Measurements from ENCODE around the gene LRRC61.

The LRRC61 gene

DNA sequence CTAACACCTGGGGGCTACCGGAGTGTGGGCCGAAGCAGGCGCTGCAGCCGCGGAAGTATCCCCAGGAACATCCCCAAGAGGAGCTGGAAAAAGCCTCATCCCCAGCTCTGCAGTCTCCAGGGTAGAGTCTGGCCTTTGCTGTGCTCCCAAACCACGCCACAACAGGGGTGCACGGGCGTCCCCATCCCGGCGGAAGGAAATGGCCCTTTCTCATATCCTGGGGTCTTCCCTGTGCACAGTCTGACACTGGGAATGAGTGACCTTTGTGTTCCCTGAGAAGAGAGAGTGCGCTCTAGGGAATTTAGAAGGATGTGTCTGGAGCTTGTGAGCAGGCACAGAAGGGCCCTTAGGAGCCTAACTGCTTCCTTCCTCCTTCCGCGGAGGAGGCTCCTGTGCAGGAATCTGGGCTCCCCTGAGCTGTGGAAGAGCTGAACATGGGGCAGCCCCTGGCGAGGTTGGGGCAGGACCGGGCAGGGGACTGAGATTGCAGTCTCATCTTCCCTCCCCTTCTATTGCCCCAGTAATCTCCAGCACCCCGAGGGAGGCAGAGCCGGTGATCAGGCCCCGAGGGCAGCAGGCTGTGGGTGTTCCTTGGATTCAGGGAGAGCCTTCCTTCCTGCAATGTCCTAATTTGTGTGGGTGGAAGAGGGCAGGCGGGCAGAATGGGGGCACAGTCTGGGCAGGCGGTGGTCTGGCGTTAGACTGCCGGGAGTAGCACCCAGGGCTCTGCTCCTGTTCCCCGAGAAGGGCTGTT is 46.8 kb downstream of the LRRC61 start:
- no peak for DNase-seq (ENCODE audit: low read depth, low spot score)

DNA sequence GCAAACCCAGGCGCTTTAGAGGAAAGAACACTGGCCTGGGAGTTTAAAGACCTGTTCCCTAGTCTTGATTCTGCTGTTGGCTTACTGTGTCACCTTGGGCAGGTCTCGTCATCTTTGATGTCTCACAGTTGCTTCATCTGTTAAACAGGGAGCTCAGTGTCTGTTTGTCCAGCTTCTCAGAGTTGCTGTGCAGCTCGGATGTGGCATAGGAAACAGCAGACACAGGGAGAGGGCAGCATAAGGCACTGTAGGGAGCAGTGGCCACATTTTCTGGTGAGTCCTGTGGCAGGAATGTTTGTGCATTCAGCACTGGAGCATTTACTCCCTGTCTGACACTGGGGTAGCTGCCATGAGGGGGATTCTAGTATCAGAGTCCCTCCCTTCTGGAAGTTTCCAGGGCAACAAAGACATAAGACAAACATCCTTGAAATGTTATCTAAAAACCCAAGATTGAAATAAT is 47.5 kb downstream of the LRRC61 start:
- no peak for DNase-seq (ENCODE audit: low read depth, low spot score)

DNA sequence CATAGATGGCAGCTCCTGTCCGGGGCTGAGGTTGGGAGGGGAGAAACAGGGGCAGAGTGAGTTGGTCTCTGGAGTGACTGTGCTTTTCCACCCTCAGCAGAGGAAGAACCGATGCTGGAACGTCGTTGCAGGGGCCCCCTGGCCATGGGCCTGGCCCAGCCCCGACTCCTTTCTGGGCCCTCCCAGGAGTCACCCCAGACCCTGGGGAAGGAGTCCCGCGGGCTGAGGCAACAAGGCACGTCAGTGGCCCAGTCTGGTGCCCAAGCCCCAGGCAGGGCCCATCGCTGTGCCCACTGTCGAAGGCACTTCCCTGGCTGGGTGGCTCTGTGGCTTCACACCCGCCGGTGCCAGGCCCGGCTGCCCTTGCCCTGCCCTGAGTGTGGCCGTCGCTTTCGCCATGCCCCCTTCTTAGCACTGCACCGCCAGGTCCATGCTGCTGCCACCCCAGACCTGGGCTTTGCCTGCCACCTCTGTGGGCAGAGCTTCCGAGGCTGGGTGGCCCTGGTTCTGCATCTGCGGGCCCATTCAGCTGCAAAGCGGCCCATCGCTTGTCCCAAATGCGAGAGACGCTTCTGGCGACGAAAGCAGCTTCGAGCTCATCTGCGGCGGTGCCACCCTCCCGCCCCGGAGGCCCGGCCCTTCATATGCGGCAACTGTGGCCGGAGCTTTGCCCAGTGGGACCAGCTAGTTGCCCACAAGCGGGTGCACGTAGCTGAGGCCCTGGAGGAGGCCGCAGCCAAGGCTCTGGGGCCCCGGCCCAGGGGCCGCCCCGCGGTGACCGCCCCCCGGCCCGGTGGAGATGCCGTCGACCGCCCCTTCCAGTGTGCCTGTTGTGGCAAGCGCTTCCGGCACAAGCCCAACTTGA is 48.2 kb downstream of the LRRC61 start:
- DNase-seq (ENCODE audit: low read depth, low spot score) = no peak

DNA sequence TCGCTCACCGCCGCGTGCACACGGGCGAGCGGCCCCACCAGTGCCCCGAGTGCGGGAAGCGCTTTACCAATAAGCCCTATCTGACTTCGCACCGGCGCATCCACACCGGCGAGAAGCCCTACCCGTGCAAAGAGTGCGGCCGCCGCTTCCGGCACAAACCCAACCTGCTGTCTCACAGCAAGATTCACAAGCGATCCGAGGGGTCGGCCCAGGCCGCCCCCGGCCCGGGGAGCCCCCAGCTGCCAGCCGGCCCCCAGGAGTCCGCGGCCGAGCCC is 48.8 kb downstream of the LRRC61 start:
- DNase-seq (ENCODE audit: low read depth, low spot score) = no peak

DNA sequence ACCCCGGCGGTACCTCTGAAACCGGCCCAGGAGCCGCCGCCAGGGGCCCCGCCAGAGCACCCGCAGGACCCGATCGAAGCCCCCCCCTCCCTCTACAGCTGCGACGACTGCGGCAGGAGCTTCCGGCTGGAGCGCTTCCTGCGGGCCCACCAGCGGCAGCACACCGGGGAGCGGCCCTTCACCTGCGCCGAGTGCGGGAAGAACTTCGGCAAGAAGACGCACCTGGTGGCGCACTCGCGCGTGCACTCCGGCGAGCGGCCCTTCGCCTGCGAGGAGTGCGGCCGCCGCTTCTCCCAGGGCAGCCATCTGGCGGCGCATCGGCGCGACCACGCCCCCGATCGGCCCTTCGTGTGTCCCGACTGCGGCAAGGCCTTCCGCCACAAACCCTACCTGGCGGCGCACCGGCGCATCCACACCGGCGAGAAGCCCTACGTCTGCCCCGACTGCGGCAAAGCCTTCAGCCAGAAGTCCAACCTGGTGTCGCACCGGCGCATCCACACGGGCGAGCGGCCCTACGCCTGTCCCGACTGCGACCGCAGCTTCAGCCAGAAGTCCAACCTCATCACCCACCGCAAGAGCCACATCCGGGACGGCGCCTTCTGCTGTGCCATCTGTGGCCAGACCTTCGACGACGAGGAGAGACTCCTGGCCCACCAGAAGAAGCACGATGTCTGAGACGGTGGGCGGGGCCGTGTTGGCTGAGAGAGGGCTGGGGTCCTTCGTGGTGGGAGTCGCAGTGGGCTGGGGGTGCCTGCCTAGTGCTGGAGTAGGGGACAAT is 49.3 kb downstream of the LRRC61 start:
- no peak for DNase-seq (ENCODE audit: low read depth, low spot score)

DNA sequence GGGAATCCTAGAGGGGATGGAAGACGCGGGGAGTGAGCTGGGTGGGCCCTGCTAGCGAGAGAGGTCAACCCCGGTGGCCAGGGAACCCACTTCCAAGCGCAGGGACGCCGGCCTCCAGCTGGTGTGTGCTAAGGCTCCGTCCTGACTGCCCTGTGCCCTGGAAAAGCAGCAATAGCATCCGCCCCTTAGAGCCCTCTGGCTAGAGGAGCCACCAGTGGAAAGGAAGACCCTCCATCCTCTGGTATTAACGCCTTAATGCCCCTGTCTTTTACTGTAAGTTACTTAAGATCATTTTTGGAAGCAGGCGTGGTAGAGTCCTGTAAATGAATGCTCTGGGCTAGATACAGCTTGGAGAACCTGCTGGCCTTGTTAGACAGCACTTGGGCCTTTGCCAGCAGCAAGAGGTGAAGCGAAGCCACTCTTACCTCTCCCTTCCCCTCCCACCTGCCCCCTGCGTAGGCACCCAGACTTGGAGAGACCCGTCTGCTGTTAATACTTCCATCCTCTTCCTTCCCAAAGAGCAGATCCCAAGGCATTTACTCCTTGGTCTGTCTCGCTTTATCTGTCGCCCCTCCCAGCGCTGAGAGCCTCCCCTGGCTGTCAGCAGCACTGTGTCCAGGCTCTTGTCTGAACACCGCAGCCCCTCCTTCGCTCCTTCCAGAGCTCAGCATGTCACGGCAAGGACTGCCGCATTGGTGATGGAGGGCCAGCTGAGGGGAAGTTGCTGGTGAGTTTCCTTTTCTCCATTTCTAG is 50.1 kb downstream of the LRRC61 start:
- no peak for DNase-seq (ENCODE audit: low read depth, low spot score)

DNA sequence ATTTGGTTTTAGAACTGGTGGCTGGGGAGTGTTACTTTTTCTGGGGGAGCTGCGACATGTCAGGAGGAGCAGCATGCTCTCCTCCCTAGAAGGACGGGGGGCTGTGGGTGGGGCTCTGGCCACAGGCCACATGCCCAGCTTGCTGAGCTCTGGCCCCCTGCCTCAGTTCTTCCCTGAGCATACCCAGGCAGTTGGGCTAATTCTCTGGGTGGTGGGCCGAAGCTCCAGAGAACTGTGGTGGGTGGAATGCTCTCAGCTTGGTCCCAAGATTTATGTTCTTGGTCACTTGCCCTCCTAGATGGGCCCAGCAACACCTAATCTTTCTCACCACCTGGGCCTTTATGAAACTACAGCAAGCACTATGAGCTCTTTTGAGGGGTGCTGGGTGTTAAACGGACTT is 50.9 kb downstream of the LRRC61 start:
- DNase-seq (ENCODE audit: low read depth, low spot score) = no peak

DNA sequence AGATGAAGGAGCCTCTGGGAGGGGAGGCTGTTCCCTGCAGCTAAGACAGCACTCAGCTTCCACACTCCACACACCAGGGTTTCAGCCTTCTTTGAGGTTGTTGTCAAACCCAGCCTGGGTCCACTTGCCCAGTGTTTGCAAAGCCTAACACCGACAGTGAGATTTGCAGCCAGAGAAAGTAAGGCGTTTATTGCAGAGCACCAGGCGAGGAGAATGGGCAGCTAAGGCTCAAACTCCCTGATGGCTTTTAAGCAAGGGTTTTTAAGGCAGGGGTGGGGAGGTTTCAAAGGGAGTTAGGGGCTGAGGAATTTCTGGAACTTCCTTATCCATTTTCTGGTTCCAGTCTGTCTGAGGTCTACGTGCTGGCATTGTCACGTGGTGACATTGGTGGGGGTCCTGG is 51.3 kb downstream of the LRRC61 start:
- no peak for DNase-seq (ENCODE audit: low read depth, low spot score)

DNA sequence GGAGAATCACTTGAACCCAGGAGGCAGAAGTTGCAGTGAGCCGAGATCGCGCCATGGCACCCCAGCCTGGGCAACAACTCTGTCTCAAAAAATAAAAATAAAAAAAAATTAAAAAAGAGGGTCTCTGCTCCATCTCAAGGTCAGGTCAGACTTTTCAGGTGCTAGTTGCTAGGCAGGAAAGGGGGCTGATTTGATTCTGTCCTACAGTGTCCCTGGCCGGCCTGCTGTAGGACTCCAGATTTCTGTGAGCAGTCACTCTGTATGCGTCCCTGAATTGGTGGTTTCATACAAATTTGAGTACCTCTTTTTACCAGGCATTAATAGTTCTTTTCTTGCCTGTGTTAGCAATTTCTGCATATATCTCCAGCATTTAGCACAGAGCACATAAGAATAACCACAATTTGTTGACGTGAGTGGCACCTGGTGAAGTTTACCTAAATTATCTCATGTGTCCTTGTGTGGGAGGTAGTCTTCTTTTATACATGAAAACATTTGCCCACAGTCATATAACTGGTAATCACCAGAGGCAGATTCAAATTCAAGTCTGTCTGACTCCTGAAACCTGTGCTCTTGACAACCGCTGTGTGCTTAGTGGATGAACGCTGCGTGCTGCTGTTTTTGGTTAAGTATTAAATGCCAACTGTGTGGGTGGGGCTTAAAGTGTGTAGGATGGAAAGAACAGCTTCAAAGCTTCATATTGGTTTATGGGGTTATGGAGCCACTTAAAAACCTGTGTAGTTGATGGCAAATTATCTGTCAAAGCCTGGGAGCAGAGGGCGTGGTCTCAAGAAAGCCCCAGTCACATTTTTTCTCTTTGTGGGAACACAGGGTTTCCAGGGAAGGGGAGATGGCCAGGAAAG is 52.7 kb downstream of the LRRC61 start:
- DNase-seq (ENCODE audit: low read depth, low spot score) = no peak

DNA sequence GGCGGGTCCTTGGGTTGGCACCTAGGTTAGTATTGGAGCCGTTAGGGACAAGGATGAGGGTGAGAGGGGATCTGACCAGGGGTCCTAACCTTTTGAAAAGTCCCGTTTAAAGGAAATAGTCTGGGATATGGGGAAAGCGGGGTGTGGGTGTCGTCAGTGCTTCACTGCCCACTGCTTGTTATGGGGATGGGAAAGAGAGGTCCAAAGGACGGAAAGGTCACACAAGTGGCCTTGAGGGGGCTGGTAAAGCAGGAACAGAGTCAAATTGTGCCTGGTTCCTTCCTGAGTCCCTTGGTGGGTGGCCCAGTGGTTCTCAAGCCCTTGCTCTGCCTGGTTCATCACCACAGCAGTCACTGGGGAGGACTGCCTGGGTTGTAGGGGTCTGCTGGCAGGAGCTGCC is 53.4 kb downstream of the LRRC61 start:
- DNase-seq (ENCODE audit: low read depth, low spot score) = no peak

DNA sequence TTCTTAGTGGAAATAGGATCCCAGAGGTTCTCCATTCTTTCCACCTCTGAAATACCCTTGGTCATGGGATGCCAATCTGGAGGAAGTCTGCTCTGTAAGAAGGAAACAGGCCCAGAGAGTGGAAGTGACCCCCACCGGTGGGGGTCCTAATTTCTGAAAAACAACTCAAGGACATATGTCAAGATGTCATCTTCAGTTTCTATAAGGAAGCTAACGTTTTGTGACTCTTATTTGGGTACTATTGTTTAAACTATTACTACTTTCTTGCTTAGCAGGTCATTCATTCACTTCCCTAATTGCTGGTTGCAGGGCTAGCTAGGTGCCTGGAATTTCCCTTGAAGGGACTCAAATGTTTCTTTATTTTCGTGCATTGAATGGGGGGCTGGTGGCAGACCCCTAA is 54.0 kb downstream of the LRRC61 start:
- no peak for DNase-seq (ENCODE audit: low read depth, low spot score)

DNA sequence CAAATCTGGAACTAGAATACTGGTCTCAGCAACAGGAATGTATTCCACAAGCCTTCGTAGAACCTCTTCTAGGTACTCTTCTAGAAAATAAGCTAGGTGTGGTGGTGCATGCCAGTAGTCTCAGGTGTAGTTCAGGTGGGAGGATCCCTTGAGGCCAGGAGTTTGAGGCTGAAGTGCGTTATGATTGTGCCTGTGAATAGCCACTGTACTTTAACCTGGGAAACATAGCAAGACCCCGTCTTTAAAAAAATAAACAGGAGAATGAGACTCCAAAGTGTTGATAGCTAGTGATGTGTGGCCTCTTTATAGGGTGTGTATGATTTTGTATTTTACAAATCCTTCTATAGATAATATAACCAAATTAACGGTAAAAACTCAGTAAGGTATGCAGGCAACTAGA is 54.5 kb downstream of the LRRC61 start:
- DNase-seq (ENCODE audit: low read depth, low spot score) = no peak

DNA sequence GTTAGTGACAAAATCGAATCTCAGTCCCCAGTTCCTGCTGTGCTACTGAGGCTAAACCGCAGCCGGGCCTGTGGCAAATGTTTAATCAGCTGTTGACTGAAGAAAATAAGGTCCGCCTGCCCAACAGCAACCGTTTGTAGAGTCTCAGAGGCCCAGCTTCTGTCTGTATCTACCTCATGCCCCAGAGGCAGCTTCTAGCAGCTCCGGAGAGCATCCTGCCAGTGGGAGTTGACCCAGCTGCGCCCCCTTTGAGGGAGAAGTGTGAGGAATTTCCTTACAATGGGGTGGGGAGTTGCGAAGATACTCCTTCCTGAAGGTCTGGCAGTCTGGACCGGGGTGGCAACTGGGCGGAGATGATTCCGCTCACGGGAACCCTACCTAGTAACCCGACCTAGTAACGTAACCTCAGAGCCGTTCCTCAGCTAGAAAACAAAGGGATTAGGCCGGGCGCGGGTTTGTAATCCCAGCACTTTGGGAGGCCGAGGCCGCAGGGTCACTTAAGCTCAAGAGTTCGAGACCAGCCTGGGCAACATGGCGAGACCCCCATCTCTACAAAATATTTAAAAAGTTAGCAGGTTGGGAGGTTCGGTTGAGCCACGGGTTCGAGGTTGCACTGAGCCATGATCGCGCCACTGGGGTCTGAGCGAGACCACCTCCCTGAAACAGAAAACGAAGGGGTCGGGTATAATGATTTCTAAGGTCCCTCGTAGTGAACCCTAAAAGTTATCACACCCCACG is 55.1 kb downstream of the LRRC61 start:
- DNase-seq (ENCODE audit: low read depth, low spot score) = no peak

DNA sequence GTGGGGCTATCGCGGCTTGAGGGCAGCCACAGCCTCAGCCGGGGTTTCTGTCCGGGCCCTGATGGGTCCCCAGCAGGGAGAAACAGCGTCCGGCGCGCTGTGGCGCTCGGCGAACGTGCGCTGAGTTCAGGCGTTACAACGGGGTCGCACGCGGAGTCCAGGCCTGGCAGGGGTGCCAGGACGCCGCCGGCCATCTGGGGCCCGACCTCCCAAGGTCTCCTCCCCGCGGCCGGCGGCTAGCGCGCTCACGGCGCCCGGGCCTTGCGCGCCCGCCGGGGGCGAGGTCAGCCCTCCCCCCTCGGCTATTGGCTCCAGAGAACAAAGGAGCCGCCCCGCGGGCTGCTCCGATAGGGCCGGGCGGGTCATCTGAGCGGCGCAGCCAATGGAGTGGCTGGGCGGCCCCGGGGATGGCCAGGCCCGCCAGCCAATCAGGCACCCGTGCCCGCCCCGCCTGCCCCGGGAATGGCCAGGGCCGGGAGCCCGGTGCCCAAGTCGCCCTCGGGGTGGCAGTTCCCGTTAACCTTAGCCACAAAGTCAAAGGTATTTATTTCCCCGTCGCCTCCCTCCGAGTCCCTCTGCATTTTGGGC is 55.8 kb downstream of the LRRC61 start, which contains the start of gene ZNF775:
Gene ZNF775 (plus strand): TSS at position 478 of the 588 bp plus-strand sequence. CDS start 9,141 bp downstream, outside the sequence.
- DNase-seq (ENCODE audit: low read depth, low spot score) = peak; percentile 88

DNA sequence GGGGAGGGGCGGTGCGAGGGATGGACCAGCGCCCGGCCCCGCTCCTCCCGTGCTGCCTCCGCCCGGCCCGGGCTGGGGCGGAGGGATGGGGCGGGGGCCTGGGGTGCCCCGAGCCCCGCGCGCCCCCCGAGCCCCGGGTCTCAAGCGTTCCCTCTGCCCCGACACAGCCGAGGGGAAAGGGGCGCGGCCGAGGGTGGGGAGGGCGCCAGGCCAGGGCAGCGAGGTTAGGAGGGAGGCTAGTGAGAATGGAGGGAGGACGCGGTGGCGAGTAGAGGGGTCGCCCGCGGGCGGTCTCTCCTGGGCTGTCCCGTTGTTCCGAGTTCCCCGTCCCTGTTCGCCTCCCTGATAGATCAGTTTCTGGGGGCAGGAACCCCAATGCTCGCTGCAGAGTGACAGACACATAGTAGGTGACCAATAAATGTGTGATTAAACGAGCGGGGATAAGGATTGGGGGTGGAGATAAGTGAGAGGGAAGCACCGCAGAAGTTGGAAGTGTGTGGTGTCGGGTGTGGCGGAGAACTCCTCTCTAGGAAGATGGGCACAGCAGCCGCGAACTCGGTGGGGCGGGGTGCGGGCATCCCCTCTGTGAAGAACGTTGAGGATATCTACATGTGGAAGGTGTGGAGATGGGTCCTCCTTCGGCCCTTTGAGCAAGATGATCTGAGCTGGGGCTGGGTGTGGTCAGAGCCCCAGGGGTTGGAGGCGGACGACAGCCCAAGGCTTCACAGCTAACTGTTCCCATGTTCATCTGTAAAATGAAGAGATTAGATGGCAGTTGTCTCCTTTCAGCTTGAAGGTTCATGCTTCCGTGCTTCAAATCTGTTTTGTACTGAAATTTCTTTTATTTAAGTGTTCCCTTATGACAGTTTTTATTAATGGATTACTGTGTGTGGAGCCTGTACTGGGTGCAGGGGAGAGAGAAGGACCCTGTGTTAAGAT is 56.6 kb downstream of the LRRC61 start:
- DNase-seq (ENCODE audit: low read depth, low spot score) = no peak

DNA sequence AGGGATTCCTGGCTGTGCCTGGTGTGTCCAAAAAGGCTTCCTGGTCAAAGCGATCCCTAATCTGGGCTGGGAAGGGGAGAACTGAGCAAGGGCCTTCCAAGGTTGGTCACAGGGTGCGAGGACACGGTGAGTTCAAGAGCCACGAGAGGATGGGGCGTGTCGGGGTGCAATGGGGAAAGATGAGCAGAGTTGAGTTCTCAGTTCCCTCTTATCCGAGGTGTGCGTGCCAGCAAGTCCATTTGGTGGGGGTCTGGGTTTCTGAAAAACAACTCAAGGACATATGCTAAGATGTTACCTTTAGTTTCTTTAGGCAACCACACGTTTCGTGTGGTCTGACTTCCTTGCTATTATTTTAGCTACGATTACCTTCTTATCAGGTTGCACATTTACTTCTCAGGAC is 57.3 kb downstream of the LRRC61 start:
- DNase-seq (ENCODE audit: low read depth, low spot score) = no peak

DNA sequence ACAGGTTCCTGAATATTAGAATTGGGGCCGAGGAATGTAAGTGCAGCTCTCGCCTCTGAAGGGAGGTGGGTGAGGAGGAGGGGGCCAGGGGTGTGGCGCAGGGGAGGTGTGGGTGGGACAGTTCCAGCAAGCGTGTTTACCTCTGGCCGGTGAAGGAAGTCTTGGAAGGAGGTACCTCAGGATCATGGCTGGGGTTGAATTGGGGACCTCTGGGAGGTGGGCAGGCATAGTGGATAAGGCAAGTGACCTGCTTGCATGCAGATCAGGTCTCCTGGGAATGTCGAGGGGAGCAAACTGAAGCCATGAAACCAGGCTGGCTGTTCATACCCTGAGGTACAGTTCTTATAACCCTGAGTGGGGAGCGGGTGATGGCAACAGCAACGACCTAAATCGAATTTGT is 57.9 kb downstream of the LRRC61 start:
- no peak for DNase-seq (ENCODE audit: low read depth, low spot score)

DNA sequence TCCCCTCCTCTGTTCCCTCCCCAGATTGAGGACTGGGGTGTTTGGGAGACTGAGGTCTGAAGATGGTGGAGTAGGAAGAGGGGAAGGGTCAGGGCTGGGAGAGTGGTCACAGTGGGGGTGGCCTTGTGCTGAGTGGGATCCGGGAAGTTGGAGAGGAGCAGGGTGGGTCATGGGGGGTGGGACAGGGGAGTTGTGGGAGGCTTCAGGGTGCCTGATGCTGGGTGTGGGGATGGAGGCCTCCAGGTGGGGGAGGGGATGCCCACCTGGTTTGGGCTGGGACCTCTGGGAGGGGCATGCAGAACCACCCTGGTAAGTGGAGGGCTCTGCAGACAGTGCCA is 58.6 kb downstream of the LRRC61 start:
- no peak for DNase-seq (ENCODE audit: low read depth, low spot score)
